ENCODE data around the gene DNAJB1. TPM values are rescaled to one million over a fixed set of nuclear protein-coding genes. Genes with fewer than 3 reads are reported as not detected.

The DNAJB1 gene
- total and polyA plus RNA-seq, 2 experiments from 2014 or later: 43.2 to 53.3 TPM

- ATAC-seq (no peak), DNase-seq (ENCODE audit: low spot score) (no peak)
- Mint-ChIP-seq H3K27ac (no peak overlapping the region), H3K36me3 (ENCODE audit: low read depth) (peaks cover 44% of the 10 kb centered on the region), H3K9me3 (no peaks in the 10 kb centered on the region), H3K4me3 (peak overlapping the region; percentile 23; the same call in 1 of the 3 replicates), H3K4me1 (peaks cover 22% of the 10 kb centered on the region), H3K27me3 (ENCODE audit: insufficient read depth, low read depth, poor library complexity) (peaks cover 16% of the 10 kb centered on the region)
- peaks cover 11% of the 10 kb centered on the region for H3K36me3 ChIP-seq (ENCODE audit: insufficient read depth)
- H3K4me3 ChIP-seq: no peak overlapping the region
- H4K20me1 ChIP-seq (replicated peaks; ENCODE audit: insufficient read depth): peaks cover 8% of the 10 kb centered on the region; the same call in 1 of the 2 replicates
- H3K27me3 ChIP-seq (ENCODE audit: insufficient read depth): no peaks in the 10 kb centered on the region
- no peaks in the 10 kb centered on the region; the same call in 1 of the 2 replicates for H3K4me1 ChIP-seq (ENCODE audit: insufficient read depth)
- TF ChIP-seq JUNB (IDR thresholded peaks at IDR 0.05; ENCODE audit: unreplicated experiment) (no peak), STAT1 (IDR thresholded peaks at IDR 0.05; ENCODE audit: unreplicated experiment) (no peak), REST (IDR thresholded peaks at IDR 0.05; ENCODE audit: unreplicated experiment) (no peak), NANOG (IDR thresholded peaks at IDR 0.05; ENCODE audit: borderline replicate concordance) (no peak), ETS1 (IDR thresholded peaks at IDR 0.05) (no peak), ZNF331 (CRISPR knock-in tag; IDR thresholded peaks at IDR 0.05; ENCODE audit: low read depth) (no peak), POLR2AphosphoS5 (IDR thresholded peaks at IDR 0.05; ENCODE audit: low read depth) (no peak), EZH2phosphoT487 (IDR thresholded peaks at IDR 0.05; ENCODE audit: unreplicated experiment) (no peak), CTCF (conservative IDR thresholded peaks at IDR 0.05; ENCODE audit: low read depth in 2 of 2) (no peak), ZNF114 (CRISPR knock-in tag; IDR thresholded peaks at IDR 0.05) (no peak), ZNF462 (CRISPR knock-in tag; IDR thresholded peaks at IDR 0.05) (no peak), CREB1 (CRISPR knock-in tag; IDR thresholded peaks at IDR 0.05; ENCODE audit: low read depth) (no peak), EZH2 (IDR thresholded peaks at IDR 0.05; ENCODE audit: low read depth, unreplicated experiment) (no peak)
- no peak overlapping the region for H3K27ac ChIP-seq (ENCODE audit: low read depth)
- H3F3A ChIP-seq (replicated peaks; ENCODE audit: low read depth): peaks cover 11% of the 10 kb centered on the region
- no peaks in the 10 kb centered on the region for H3K9me2 ChIP-seq (ENCODE audit: insufficient read depth)
- H2AFZ ChIP-seq: no peak overlapping the region
- H3K79me2 ChIP-seq (replicated peaks; ENCODE audit: insufficient read depth): peaks cover 28% of the 10 kb centered on the region
- no peak overlapping the region for H3K4me2 ChIP-seq
Observed at GRCh38 chr19:14492756-14493337, 25.4 kb downstream of the DNAJB1 start.

Measured in GM23338 (cell line).